Measurements from ENCODE around the gene AMIGO1.

DNA sequence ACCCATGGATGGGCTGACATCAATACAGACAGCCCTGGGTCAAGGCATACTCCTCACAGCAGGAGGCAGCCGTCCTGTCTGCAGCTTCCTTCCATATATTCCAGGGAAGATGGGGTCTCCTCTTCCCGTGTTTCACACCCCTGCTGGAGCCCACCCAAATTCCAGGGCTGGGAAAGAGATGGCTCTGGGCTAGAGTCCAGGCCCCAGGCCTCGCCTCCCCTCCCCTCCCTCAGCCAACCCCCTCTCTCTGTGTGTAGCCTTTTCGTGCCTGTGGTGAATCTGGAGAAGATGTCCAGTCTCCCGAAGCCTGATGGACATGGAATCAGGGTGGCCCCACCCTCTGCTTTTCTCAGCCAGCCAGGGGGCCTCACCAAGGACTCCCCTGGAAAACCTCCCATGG lies 22.3 kb downstream of the AMIGO1 start:
- TF ChIP-seq CTCF (conservative IDR thresholded peaks at IDR 0.05; ENCODE audit: low read depth, low read length) (no peak), EZH2 (IDR thresholded peaks at IDR 0.05; ENCODE audit: low read length, unreplicated experiment) (no peak)
